Trophoblast cell (in vitro differentiated cells and primary cell): Measurements from ENCODE around the gene CFAP119.
A peak's percentile ranks its signal among the peaks of the same experiment; 100 is the strongest.

Experiments
- DNase-seq, 2 donors: peaks; one replicate each; pipeline ENCODE4 v3.0.0-alpha.2; 2016
- H2AFZ ChIP-seq: 2 replicates; pipeline ENCODE4 v1.6.1; 2013; ENCODE audit warnings: low read length, moderate library complexity, mild to moderate bottlenecking; ENCODE audit not compliant: insufficient read depth, poor library complexity
- H2AK5ac ChIP-seq: 2 replicates; pipeline ENCODE4 v1.6.1; 2013; ENCODE audit warnings: mild to moderate bottlenecking, low read length
- H2BK120ac ChIP-seq: 2 replicates; pipeline ENCODE4 v1.6.1; 2013; ENCODE audit warnings: low read length, mild to moderate bottlenecking, moderate library complexity; ENCODE audit not compliant: insufficient read depth, poor library complexity
- H2BK12ac ChIP-seq: 2 replicates; pipeline ENCODE4 v1.6.1; 2013; ENCODE audit warnings: mild to moderate bottlenecking, low read length, moderate library complexity
- H2BK5ac ChIP-seq: 2 replicates; pipeline ENCODE4 v1.6.1; 2013; ENCODE audit warnings: low read length, low read depth, moderate library complexity, mild to moderate bottlenecking; ENCODE audit not compliant: poor library complexity
- H3K14ac ChIP-seq: 2 replicates; pipeline ENCODE4 v1.6.1; 2013; ENCODE audit warnings: mild to moderate bottlenecking, low read length
- H3K18ac ChIP-seq: 2 replicates; pipeline ENCODE4 v1.6.1; 2013; ENCODE audit warnings: mild to moderate bottlenecking, low read length
- H3K23ac ChIP-seq: 2 replicates; pipeline ENCODE4 v1.6.1; 2013; ENCODE audit warnings: low read length
- H3K27ac ChIP-seq: 2 replicates; pipeline ENCODE4 v1.5.1; 2013; ENCODE audit warnings: low read depth, mild to moderate bottlenecking, inconsistent platforms, low read length, moderate library complexity
- H3K27me3 ChIP-seq: 2 replicates; pipeline ENCODE4 v1.6.1; 2013; ENCODE audit warnings: inconsistent platforms, mild to moderate bottlenecking, low read length, moderate library complexity; ENCODE audit not compliant: insufficient read depth
- H3K36me3 ChIP-seq, 2 experiments: 1 replicate in 1 of 2; 2 replicates in 1 of 2; pipeline ENCODE4 v1.6.1; 2013; ENCODE audit warnings: low read length in 2 of 2, mild to moderate bottlenecking in 2 of 2, moderate library complexity in 1 of 2; ENCODE audit not compliant: insufficient read depth in 2 of 2, control insufficient read depth in 1 of 2
- H3K4ac ChIP-seq: 2 replicates; pipeline ENCODE4 v1.6.1; 2013; ENCODE audit warnings: low read depth, mild to moderate bottlenecking, low read length, moderate library complexity
- H3K4me1 ChIP-seq, 2 experiments: 1 replicate in 1 of 2; 2 replicates in 1 of 2; pipeline ENCODE4 v1.6.1; 2013; ENCODE audit warnings: low read length in 2 of 2, mild to moderate bottlenecking in 2 of 2, moderate library complexity in 1 of 2; ENCODE audit not compliant: insufficient read depth in 2 of 2, control insufficient read depth in 1 of 2
- H3K4me2 ChIP-seq: 2 replicates; pipeline ENCODE4 v1.6.1; 2013; ENCODE audit warnings: inconsistent platforms, mild to moderate bottlenecking, low read length, moderate library complexity
- H3K4me3 ChIP-seq: 2 replicates; pipeline ENCODE4 v1.5.1; 2013; ENCODE audit warnings: mild to moderate bottlenecking, low read depth, low read length, inconsistent platforms
- H3K79me1 ChIP-seq: one replicate; pipeline ENCODE4 v1.6.1; 2013; ENCODE audit warnings: low read length
- H3K79me2 ChIP-seq: 2 replicates; pipeline ENCODE4 v1.6.1; 2013; ENCODE audit warnings: low read length, mild to moderate bottlenecking; ENCODE audit not compliant: control insufficient read depth, insufficient read depth, poor library complexity
- H3K9ac ChIP-seq: 2 replicates; pipeline ENCODE4 v1.6.1; 2013; ENCODE audit warnings: mild to moderate bottlenecking, low read length
- H3K9me3 ChIP-seq: 2 replicates; pipeline ENCODE4 v1.6.1; 2013; ENCODE audit warnings: low read depth, mild to moderate bottlenecking, control low read depth, inconsistent platforms, low read length; ENCODE audit not compliant: insufficient read depth
- H4K12ac ChIP-seq: 2 replicates; pipeline ENCODE4 v1.6.1; 2013; ENCODE audit warnings: low read depth, mild to moderate bottlenecking, low read length, moderate library complexity
- H4K8ac ChIP-seq: 2 replicates; pipeline ENCODE4 v1.6.1; 2013; ENCODE audit warnings: low read depth, mild to moderate bottlenecking, low read length, moderate library complexity
- H4K91ac ChIP-seq: one replicate; pipeline ENCODE4 v1.6.1; 2013; ENCODE audit warnings: low read depth, mild to moderate bottlenecking, low read length, moderate library complexity
- WGBS: extraction: QIAGEN DNeasy Blood & Tissue Kit; methylation state at CpG from one replicate; pipeline ENCODE4 v1.1.7; 2013; ENCODE audit warnings: missing lambda C conversion rate; ENCODE audit not compliant: insufficient read length, insufficient coverage; ENCODE audit errors: extremely low coverage; 5-methylcytosine and 5-hydroxymethylcytosine counted together

The CFAP119 gene

GRCh38 chr16:30756781-30757100 is 5.1 kb downstream of the CFAP119 start:
- Histone ChIP-seq H3K23ac (no peak overlapping the region), H2BK120ac (no peak overlapping the region), H3K9me3 (no peaks in the 10 kb centered on the region), H3K36me3 (peaks cover 59 to 67% of the 10 kb centered on the region in 2 experiments), H3K14ac (no peak overlapping the region), H3K9ac (no peak overlapping the region), H3K18ac (no peak overlapping the region), H3K79me2 (peaks cover 3% of the 10 kb centered on the region), H3K4me1 (peaks cover 4 to 8% of the 10 kb centered on the region in 2 experiments), H4K12ac (no peak overlapping the region), H4K8ac (no peak overlapping the region), H2AFZ (no peak overlapping the region), H3K4me3 (no peak overlapping the region), H3K27ac (no peak overlapping the region), H4K91ac (no peak overlapping the region), H3K4ac (no peak overlapping the region), H3K79me1 (peaks cover 4% of the 10 kb centered on the region), H3K27me3 (no peaks in the 10 kb centered on the region), H2AK5ac (no peak overlapping the region), H3K4me2 (no peak overlapping the region), H2BK12ac (no peak overlapping the region), H2BK5ac (no peak overlapping the region)
- no peak for DNase-seq
- WGBS, result no CpG with 5 or more reads among the region's 13 CpGs

GRCh38 chr16:30755955-30756780 is 5.7 kb downstream of the CFAP119 start:
- no peaks in the 10 kb centered on the region for H3K9me3 ChIP-seq
- no peak overlapping the region for H4K12ac ChIP-seq
- H4K91ac ChIP-seq, result no peak overlapping the region
- no peak overlapping the region for H2AFZ ChIP-seq
- WGBS, result no CpG with 5 or more reads among the region's 20 CpGs
- no peaks in the 10 kb centered on the region for H3K79me1 ChIP-seq
- peaks cover 64 to 72% of the 10 kb centered on the region in 2 experiments for H3K36me3 ChIP-seq
- DNase-seq, result no peak
- H2AK5ac ChIP-seq, result no peak overlapping the region
- no peak overlapping the region for H3K4me2 ChIP-seq
- H3K27ac ChIP-seq, result no peak overlapping the region
- no peak overlapping the region for H3K4ac ChIP-seq
- no peak overlapping the region for H2BK5ac ChIP-seq
- H3K4me1 ChIP-seq, result peaks cover 4 to 8% of the 10 kb centered on the region in 2 experiments
- H3K18ac ChIP-seq, result no peak overlapping the region
- no peak overlapping the region for H3K23ac ChIP-seq
- no peak overlapping the region for H3K9ac ChIP-seq
- H3K14ac ChIP-seq, result no peak overlapping the region
- H3K27me3 ChIP-seq, result no peaks in the 10 kb centered on the region
- H2BK120ac ChIP-seq, result no peak overlapping the region
- H4K8ac ChIP-seq, result no peak overlapping the region
- H3K79me2 ChIP-seq, result no peaks in the 10 kb centered on the region
- no peak overlapping the region for H2BK12ac ChIP-seq
- no peak overlapping the region for H3K4me3 ChIP-seq

- H2BK12ac ChIP-seq, result no peak overlapping the region
- no peak for DNase-seq
- no peak overlapping the region for H4K91ac ChIP-seq
- H3K27ac ChIP-seq, result no peak overlapping the region
- H3K36me3 ChIP-seq, result peaks cover 58 to 64% of the 10 kb centered on the region in 2 experiments
- H2BK5ac ChIP-seq, result no peak overlapping the region
- H3K4me2 ChIP-seq, result no peak overlapping the region
- H3K9me3 ChIP-seq, result no peaks in the 10 kb centered on the region
- H3K4ac ChIP-seq, result no peak overlapping the region
- no peak overlapping the region for H4K8ac ChIP-seq
- H3K9ac ChIP-seq, result no peak overlapping the region
- no peak overlapping the region for H3K23ac ChIP-seq
- WGBS, result no CpG with 5 or more reads among the region's 4 CpGs
- H3K18ac ChIP-seq, result no peak overlapping the region
- H3K4me1 ChIP-seq, result no peaks in the 10 kb centered on the region
- no peak overlapping the region for H4K12ac ChIP-seq
- no peak overlapping the region for H3K14ac ChIP-seq
- peaks cover 7% of the 10 kb centered on the region for H3K79me2 ChIP-seq
- no peak overlapping the region for H2AFZ ChIP-seq
- H2BK120ac ChIP-seq, result no peak overlapping the region
- H3K79me1 ChIP-seq, result peaks cover 2% of the 10 kb centered on the region
- H2AK5ac ChIP-seq, result no peak overlapping the region
- H3K27me3 ChIP-seq, result no peaks in the 10 kb centered on the region
- no peak overlapping the region for H3K4me3 ChIP-seq
Observed at GRCh38 chr16:30753596-30753995, 8.3 kb downstream of the CFAP119 start.

- Histone ChIP-seq H2BK12ac (no peak overlapping the region), H3K79me1 (peaks cover 6% of the 10 kb centered on the region), H3K27me3 (no peaks in the 10 kb centered on the region), H3K9me3 (no peaks in the 10 kb centered on the region), H2BK120ac (no peak overlapping the region), H3K4me1 (peaks cover 0 to 4% of the 10 kb centered on the region in 2 experiments), H3K18ac (peak overlapping the region; percentile 33), H3K36me3 (peaks cover 39 to 42% of the 10 kb centered on the region in 2 experiments), H4K12ac (peak overlapping the region; percentile 2), H3K4me3 (no peak overlapping the region), H4K8ac (no peak overlapping the region), H3K79me2 (peaks cover 8% of the 10 kb centered on the region), H3K9ac (no peak overlapping the region), H3K23ac (no peak overlapping the region), H3K27ac (no peak overlapping the region), H2AFZ (no peak overlapping the region), H2AK5ac (no peak overlapping the region), H3K4me2 (no peak overlapping the region), H4K91ac (no peak overlapping the region), H3K14ac (no peak overlapping the region), H3K4ac (no peak overlapping the region), H2BK5ac (no peak overlapping the region)
- WGBS, result no CpG with 5 or more reads among the region's 20 CpGs
- DNase-seq, result no peak
Observed at GRCh38 chr16:30750876-30751465, 10.9 kb downstream of the CFAP119 start.
